ENCODE results near the gene ISM1.

ISM1 gene

GRCh38 chr20:13220904-13221297, at the start of gene ISM1:
ISM1 (plus strand) TSS chr20:13221274; CDS start chr20:13221777, 503 bp downstream.
- H3K36me3 ChIP-seq: no peaks in the 10 kb centered on the region
- peaks cover 53% of the 10 kb centered on the region for H3K27me3 ChIP-seq
- H3K4me1 ChIP-seq: peaks cover 34% of the 10 kb centered on the region
- H3K9ac ChIP-seq: peak within 1 kb of the TSS; percentile 65
- H4K20me1 ChIP-seq: peaks cover 31% of the 10 kb centered on the region
- no peaks in the 10 kb centered on the region for H3K9me3 ChIP-seq
- H3K4me3 ChIP-seq: peak within 1 kb of the TSS; percentile 77
- peak within 1 kb of the TSS; percentile 98 for H3K4me2 ChIP-seq
- peak within 1 kb of the TSS; percentile 45 for H3K27ac ChIP-seq
- no peak for TF ChIP-seq Cebpa-rat (IDR thresholded peaks at IDR 0.05)

- Histone ChIP-seq H3K4me3 (no peak overlapping the region), H3K4me1 (no peaks in the 10 kb centered on the region), H4K20me1 (no peaks in the 10 kb centered on the region), H3K27me3 (no peaks in the 10 kb centered on the region), H3K27ac (no peak overlapping the region), H3K9me3 (no peaks in the 10 kb centered on the region), H3K9ac (no peak overlapping the region), H3K4me2 (no peak overlapping the region), H3K36me3 (no peaks in the 10 kb centered on the region)
- no peak for TF ChIP-seq Cebpa-rat (IDR thresholded peaks at IDR 0.05)
Measured at GRCh38 chr20:13173201-13173600, 47.9 kb upstream of the ISM1 start.

- H3K27me3 ChIP-seq: no peaks in the 10 kb centered on the region
- no peak overlapping the region for H3K9ac ChIP-seq
- no peak overlapping the region for H3K27ac ChIP-seq
- H3K4me1 ChIP-seq: no peaks in the 10 kb centered on the region
- no peak for TF ChIP-seq Cebpa-rat (IDR thresholded peaks at IDR 0.05)
- H4K20me1 ChIP-seq: no peaks in the 10 kb centered on the region
- H3K36me3 ChIP-seq: no peaks in the 10 kb centered on the region
- H3K4me2 ChIP-seq: no peak overlapping the region
- H3K9me3 ChIP-seq: no peaks in the 10 kb centered on the region
- H3K4me3 ChIP-seq: no peak overlapping the region
Measured at GRCh38 chr20:13174402-13174801, 46.7 kb upstream of the ISM1 start.

- no peak for TF ChIP-seq Cebpa-rat (IDR thresholded peaks at IDR 0.05)
- H3K27me3 ChIP-seq: no peaks in the 10 kb centered on the region
- no peaks in the 10 kb centered on the region for H3K36me3 ChIP-seq
Measured at GRCh38 chr20:13180986-13181889, 39.8 kb upstream of the ISM1 start.

GRCh38 chr20:13183005-13183404, 38.1 kb upstream of the ISM1 start:
- H3K4me2 ChIP-seq: no peak overlapping the region

More at GRCh38 chr20:13180986-13181889, 39.8 kb upstream of the ISM1 start:
- H3K9me3 ChIP-seq: peaks cover 5% of the 10 kb centered on the region; the same call in 1 of the 2 replicates
- no peak overlapping the region for H3K9ac ChIP-seq
- no peaks in the 10 kb centered on the region for H4K20me1 ChIP-seq
- H3K4me3 ChIP-seq: no peak overlapping the region
- no peaks in the 10 kb centered on the region for H3K4me1 ChIP-seq
- H3K4me2 ChIP-seq: no peak overlapping the region
- H3K27ac ChIP-seq: no peak overlapping the region

DNA sequence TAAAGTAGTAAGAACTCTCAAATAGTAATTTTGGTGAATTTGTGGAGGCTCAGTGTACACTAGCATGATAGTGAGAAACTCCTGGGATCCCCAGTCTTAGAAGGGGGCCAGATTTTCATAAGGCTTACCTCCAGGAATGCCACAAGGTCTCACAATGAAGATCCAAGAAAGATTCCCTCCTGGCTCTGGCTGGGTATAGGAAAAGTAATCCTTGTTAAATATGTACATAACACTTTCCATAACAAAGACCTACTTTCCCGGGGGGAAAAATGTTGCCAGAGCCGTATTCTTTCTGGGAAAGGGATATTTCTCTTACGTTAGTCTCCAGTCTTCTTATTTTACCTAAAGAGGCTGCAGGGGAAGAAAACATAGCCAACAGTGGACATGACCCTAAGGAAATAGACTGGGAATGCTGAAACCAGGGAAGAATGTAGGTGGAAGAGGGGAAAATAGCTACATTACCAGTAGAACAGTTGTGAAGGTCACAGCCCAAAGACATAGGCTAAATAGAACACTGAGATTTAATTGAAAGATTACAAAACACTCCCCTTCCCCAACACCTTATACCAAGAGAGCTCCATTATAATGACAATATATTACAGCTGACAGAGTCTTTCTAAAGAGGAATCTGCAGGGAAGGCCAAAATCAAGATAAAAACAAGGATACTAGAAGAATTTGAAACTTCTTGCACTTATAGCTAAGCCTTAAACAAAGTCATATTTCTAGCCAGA, 34.9 kb upstream of the ISM1 start:
- Histone ChIP-seq H3K9ac (no peak overlapping the region), H4K20me1 (no peaks in the 10 kb centered on the region), H3K9me3 (peaks cover 18% of the 10 kb centered on the region), H3K27ac (no peak overlapping the region), H3K36me3 (no peaks in the 10 kb centered on the region), H3K4me1 (no peaks in the 10 kb centered on the region), H3K27me3 (no peaks in the 10 kb centered on the region), H3K4me2 (no peak overlapping the region), H3K4me3 (no peak overlapping the region)
- no peak for TF ChIP-seq Cebpa-rat (IDR thresholded peaks at IDR 0.05)

More at GRCh38 chr20:13183005-13183404, 38.1 kb upstream of the ISM1 start:
- Histone ChIP-seq H3K36me3 (no peaks in the 10 kb centered on the region), H3K9me3 (peaks cover 18% of the 10 kb centered on the region), H3K27ac (no peak overlapping the region), H3K4me3 (no peak overlapping the region), H3K9ac (no peak overlapping the region), H3K27me3 (no peaks in the 10 kb centered on the region), H4K20me1 (no peaks in the 10 kb centered on the region), H3K4me1 (no peaks in the 10 kb centered on the region)
- TF ChIP-seq Cebpa-rat (IDR thresholded peaks at IDR 0.05): no peak

DNA sequence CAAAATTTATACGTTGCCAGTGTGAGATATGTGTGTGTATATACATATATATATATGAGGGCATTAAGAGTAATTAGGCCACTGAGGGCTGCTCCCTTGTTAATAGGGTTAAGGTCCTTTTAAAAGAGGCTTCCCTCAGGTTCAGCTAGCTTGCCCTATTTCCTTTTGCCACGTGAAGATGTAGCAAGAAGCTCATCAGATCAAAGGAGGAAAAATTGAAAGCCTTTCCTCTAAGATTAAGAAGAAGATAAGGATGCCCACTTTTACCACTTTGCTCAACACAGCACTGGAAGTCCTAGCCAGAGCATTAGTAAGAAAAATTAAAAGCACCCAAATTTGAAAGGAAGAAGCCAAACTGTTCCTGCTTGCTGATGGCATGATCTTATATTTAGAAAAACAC, 33.2 kb upstream of the ISM1 start:
- Histone ChIP-seq H3K4me2 (no peak overlapping the region), H3K36me3 (no peaks in the 10 kb centered on the region), H4K20me1 (no peaks in the 10 kb centered on the region), H3K27me3 (no peaks in the 10 kb centered on the region), H3K4me3 (no peak overlapping the region), H3K27ac (no peak overlapping the region), H3K9ac (no peak overlapping the region), H3K9me3 (peaks cover 18% of the 10 kb centered on the region), H3K4me1 (no peaks in the 10 kb centered on the region)
- no peak for TF ChIP-seq Cebpa-rat (IDR thresholded peaks at IDR 0.05)

GRCh38 chr20:13199279-13199678, 21.8 kb upstream of the ISM1 start:
- Histone ChIP-seq H4K20me1 (no peaks in the 10 kb centered on the region), H3K27me3 (no peaks in the 10 kb centered on the region), H3K4me1 (peaks cover 9% of the 10 kb centered on the region; the same call in 1 of the 2 replicates), H3K9ac (no peak overlapping the region), H3K4me2 (no peak overlapping the region), H3K27ac (no peak overlapping the region), H3K9me3 (no peaks in the 10 kb centered on the region), H3K4me3 (no peak overlapping the region), H3K36me3 (no peaks in the 10 kb centered on the region)
- no peak for TF ChIP-seq Cebpa-rat (IDR thresholded peaks at IDR 0.05)

- no peaks in the 10 kb centered on the region for H3K9me3 ChIP-seq
- no peaks in the 10 kb centered on the region for H3K27me3 ChIP-seq
- no peak overlapping the region for H3K27ac ChIP-seq
- no peak overlapping the region for H3K4me2 ChIP-seq
- no peak overlapping the region for H3K9ac ChIP-seq
- no peak for TF ChIP-seq Cebpa-rat (IDR thresholded peaks at IDR 0.05)
- H3K4me1 ChIP-seq: peaks cover 9% of the 10 kb centered on the region; the same call in 1 of the 2 replicates
- H3K4me3 ChIP-seq: no peak overlapping the region
- no peaks in the 10 kb centered on the region for H3K36me3 ChIP-seq
- H4K20me1 ChIP-seq: no peaks in the 10 kb centered on the region
Measured at GRCh38 chr20:13200767-13201500, 20.1 kb upstream of the ISM1 start.
